AG09319 (cell line): ENCODE measurements around the gene NRTN.
"Not testable (repeated sequence)": the region's sequence is repeated elsewhere in the genome, so short reads cannot be mapped to it uniquely, and the experiment has no call there.

ENCODE experiments used
- DNase-seq: peaks from one replicate; pipeline ENCODE4 v3.0.0-alpha.2; 2010; ENCODE audit warnings: low read depth; ENCODE audit errors: extremely low read depth
- TF ChIP-seq, protein P1 (sequence below): IDR thresholded peaks from 2 replicates; pipeline ENCODE4 v1.5.1; 2011; ENCODE audit warnings: low read depth, mild to moderate bottlenecking, inconsistent platforms, low read length, moderate library complexity

Gene NRTN

DNA sequence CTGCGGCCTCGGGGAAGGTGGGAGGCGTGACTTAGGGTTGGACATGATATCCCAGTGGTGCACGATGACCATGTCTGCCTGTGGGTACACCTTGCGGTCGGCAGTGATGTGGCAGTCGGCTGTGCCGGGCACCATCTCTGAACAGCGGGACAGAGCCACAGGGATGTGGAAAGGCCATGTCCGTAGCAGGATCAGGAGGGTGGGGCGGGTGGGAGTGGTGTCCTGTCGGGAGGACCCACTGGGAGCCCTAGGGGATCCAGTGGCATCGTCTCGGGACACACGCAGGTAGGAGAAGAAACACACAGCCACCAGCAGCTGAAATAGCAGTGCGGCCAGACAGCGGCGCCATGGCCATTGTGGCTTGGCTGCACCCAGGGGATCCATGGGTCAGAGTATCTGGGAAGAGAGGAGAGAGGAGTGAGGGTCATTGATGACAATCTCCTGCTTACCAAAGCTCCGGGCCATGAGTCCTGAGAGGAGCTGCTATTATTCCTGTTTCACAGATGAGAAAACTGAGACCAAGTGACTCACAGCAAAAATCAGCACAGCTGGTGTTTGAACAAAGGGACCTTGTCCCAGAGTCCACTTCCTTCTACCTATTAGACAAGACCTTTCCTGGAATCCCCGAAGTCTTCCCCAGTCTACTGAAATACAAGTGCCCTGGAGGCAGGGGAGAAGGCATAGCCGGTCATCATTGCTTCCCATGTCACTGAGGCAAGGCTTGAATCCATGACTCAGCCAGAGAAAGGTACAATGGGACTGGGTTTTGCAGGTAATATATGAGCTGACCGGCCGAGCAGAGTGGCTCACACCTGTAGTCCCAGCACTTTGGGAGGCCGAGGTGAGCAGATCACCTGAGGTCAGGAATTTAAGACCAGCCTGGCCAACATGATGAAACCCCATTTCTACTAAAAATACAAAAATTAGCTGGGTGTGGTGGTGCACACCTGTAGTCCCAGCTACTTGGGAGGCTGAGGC lies 39.9 kb downstream of the NRTN start:
- no peak for DNase-seq
- TF ChIP-seq, protein P1, sequence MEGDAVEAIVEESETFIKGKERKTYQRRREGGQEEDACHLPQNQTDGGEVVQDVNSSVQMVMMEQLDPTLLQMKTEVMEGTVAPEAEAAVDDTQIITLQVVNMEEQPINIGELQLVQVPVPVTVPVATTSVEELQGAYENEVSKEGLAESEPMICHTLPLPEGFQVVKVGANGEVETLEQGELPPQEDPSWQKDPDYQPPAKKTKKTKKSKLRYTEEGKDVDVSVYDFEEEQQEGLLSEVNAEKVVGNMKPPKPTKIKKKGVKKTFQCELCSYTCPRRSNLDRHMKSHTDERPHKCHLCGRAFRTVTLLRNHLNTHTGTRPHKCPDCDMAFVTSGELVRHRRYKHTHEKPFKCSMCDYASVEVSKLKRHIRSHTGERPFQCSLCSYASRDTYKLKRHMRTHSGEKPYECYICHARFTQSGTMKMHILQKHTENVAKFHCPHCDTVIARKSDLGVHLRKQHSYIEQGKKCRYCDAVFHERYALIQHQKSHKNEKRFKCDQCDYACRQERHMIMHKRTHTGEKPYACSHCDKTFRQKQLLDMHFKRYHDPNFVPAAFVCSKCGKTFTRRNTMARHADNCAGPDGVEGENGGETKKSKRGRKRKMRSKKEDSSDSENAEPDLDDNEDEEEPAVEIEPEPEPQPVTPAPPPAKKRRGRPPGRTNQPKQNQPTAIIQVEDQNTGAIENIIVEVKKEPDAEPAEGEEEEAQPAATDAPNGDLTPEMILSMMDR: no peak

GRCh38 chr19:5847846-5848245 lies 43.0 kb downstream of the NRTN start:
- not testable (repeated sequence) for DNase-seq

- DNase-seq: not testable (repeated sequence)
Measured at GRCh38 chr19:5848621-5849020, 43.8 kb downstream of the NRTN start.

GRCh38 chr19:5850189-5850588 lies 45.3 kb downstream of the NRTN start:
- no peak for DNase-seq
- TF ChIP-seq, protein P1: no peak

GRCh38 chr19:5850743-5851293 lies 46.0 kb downstream of the NRTN start:
- TF ChIP-seq, protein P1: no peak
- DNase-seq: peak; percentile 12

- TF ChIP-seq, protein P1: no peak
- DNase-seq: no peak
Measured at GRCh38 chr19:5851302-5851701, 46.4 kb downstream of the NRTN start, which contains the start of gene FUT3. Gene FUT3 (minus strand): TSS chr19:5851449.

DNA sequence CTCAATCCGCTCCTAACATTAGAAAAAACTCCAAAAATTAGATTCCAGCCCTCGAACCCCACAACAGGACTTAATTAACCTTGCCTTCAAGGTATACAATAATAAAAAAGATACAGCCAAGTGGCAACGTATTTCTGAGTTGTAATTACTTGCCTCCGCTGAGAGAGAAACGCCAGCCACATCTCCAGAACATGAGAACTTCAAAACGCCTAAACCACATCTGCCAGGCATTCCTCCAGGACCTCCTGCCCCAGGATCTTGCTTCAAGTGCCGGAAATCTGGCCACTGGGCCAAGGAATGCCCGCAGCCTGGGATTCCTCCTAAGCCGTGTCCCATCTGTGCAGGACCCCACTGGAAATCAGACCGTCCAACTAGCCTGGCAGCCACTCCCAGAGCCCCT lies 49.3 kb downstream of the NRTN start:
- DNase-seq: not testable (repeated sequence)

GRCh38 chr19:5855151-5855550 lies 50.3 kb downstream of the NRTN start:
- not testable (repeated sequence) for DNase-seq

DNA sequence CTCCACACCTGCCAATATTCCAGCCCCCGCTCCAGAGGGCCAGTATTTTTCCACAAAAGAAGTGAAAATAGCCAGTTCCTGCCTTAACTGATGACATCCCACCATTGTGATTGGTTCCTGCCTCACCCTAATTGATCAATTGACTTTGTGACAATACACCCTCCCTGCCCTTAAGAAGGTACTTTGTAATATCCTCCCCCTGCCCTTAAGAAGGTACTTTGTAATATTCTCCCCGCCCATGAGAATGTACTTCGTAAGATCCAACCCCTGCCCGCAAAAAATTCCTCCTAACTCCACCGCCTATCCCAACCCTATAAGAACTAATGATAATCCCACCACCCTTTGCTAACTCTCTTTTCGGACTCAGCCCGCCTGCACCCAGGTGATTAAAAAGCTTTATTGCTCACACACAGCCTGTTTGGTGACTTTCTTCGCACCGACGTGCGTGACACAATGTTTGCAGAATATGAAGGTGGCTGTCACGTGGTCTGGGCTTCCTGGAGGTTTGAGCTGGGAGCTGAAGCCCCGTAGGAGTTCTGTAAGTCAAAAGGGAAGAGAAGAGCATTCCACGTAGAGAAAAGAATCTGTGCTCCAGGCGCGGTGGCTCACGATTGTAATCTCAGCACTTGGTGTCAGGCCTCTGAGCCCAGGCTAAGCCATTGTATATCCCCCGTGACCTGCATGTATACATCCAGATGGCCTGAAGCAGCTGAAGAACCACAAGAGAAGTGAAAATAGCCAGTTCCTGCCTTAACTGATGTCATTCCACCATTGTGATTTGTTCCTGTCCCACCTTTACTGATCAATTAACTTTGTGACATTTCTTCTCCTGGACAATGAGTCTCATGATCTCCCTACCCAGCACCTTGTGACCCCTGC lies 52.6 kb downstream of the NRTN start:
- DNase-seq: no peak
- TF ChIP-seq, protein P1: no peak
